ENCODE data around the gene JARID2. TPM values are rescaled to one million over a fixed set of nuclear protein-coding genes. Genes with fewer than 3 reads are reported as not detected.
A peak's percentile ranks its signal among the peaks of the same experiment; 100 is the strongest.

The JARID2 gene
- total RNA-seq, 1 donor from 2014 or later = 38.9 TPM

- Histone ChIP-seq H3K79me2 (ENCODE audit: low read depth) (peaks cover 97% of the 10 kb centered on the region), H2AFZ (replicated peaks) (no peak overlapping the region), H4K20me1 (ENCODE audit: low read depth) (peaks cover 96% of the 10 kb centered on the region), H3K36me3 (no peaks in the 10 kb centered on the region), H3F3A (ENCODE audit: low read depth) (peaks cover 39% of the 10 kb centered on the region), H3K27ac (no peak overlapping the region), H3K4me1 (peaks cover 51% of the 10 kb centered on the region), H3K9me3 (ENCODE audit: low read depth) (no peaks in the 10 kb centered on the region), H3K4me3 (no peak overlapping the region), H3K4me2 (no peak overlapping the region), H3K27me3 (no peaks in the 10 kb centered on the region), H3K9ac (no peak overlapping the region)
- Mint-ChIP-seq H3K9me3 (no peaks in the 10 kb centered on the region), H3K36me3 (peaks cover 13% of the 10 kb centered on the region), H3K4me3 (no peak overlapping the region), H3K4me1 (peaks cover 87% of the 10 kb centered on the region), H3K27me3 (ENCODE audit: insufficient read depth, low read depth) (peaks cover 5% of the 10 kb centered on the region), H3K27ac (peak overlapping the region; percentile 9)
- no peak for DNase-seq (ENCODE audit: low spot score)
- TF ChIP-seq CTCF (IDR thresholded peaks at IDR 0.05) = no peak
- no peak for TF ChIP-seq EZH2 (IDR thresholded peaks at IDR 0.05)
- TF ChIP-seq EZH2phosphoT487 (IDR thresholded peaks at IDR 0.05) = no peak
Observed at GRCh38 chr6:15253203-15254022, 7.5 kb downstream of the JARID2 start.

- no peaks in the 10 kb centered on the region for H3K36me3 ChIP-seq
- peak; percentile 41 for DNase-seq (ENCODE audit: low spot score)
- H3F3A ChIP-seq (ENCODE audit: low read depth) = peaks cover 32% of the 10 kb centered on the region
- no peak overlapping the region for H3K27ac ChIP-seq
- H3K9me3 Mint-ChIP-seq = no peaks in the 10 kb centered on the region
- peak; percentile 23 for TF ChIP-seq CTCF (IDR thresholded peaks at IDR 0.05)
- TF ChIP-seq EZH2 (IDR thresholded peaks at IDR 0.05) = no peak
- TF ChIP-seq EZH2phosphoT487 (IDR thresholded peaks at IDR 0.05) = no peak
- H3K27me3 ChIP-seq = no peaks in the 10 kb centered on the region
- H2AFZ ChIP-seq (replicated peaks) = no peak overlapping the region
- H3K79me2 ChIP-seq (ENCODE audit: low read depth) = peaks cover 100% of the 10 kb centered on the region
- H3K9ac ChIP-seq = no peak overlapping the region
- H3K9me3 ChIP-seq (ENCODE audit: low read depth) = no peaks in the 10 kb centered on the region
- peaks cover 2% of the 10 kb centered on the region for H3K27me3 Mint-ChIP-seq (ENCODE audit: insufficient read depth, low read depth)
- peaks cover 90% of the 10 kb centered on the region for H3K4me1 Mint-ChIP-seq
- H3K4me3 Mint-ChIP-seq = no peak overlapping the region
- H3K4me1 ChIP-seq = peaks cover 46% of the 10 kb centered on the region
- peaks cover 13% of the 10 kb centered on the region for H3K36me3 Mint-ChIP-seq
- H4K20me1 ChIP-seq (ENCODE audit: low read depth) = peaks cover 100% of the 10 kb centered on the region
- no peak overlapping the region for H3K4me3 ChIP-seq
- peak overlapping the region; percentile 9 for H3K27ac Mint-ChIP-seq
- no peak overlapping the region for H3K4me2 ChIP-seq
Observed at GRCh38 chr6:15254070-15254975, 8.5 kb downstream of the JARID2 start.

- Histone ChIP-seq H3K9me3 (ENCODE audit: low read depth) (no peaks in the 10 kb centered on the region), H3K4me1 (peaks cover 42% of the 10 kb centered on the region), H3K27me3 (no peaks in the 10 kb centered on the region), H4K20me1 (ENCODE audit: low read depth) (peaks cover 100% of the 10 kb centered on the region), H2AFZ (replicated peaks) (no peak overlapping the region), H3K27ac (peak overlapping the region; percentile 40), H3K36me3 (no peaks in the 10 kb centered on the region), H3K9ac (no peak overlapping the region), H3K4me2 (peak overlapping the region; percentile 19), H3F3A (ENCODE audit: low read depth) (peaks cover 28% of the 10 kb centered on the region), H3K79me2 (ENCODE audit: low read depth) (peaks cover 100% of the 10 kb centered on the region), H3K4me3 (no peak overlapping the region)
- H3K4me3 Mint-ChIP-seq = peak overlapping the region; percentile 44
- H3K9me3 Mint-ChIP-seq = no peaks in the 10 kb centered on the region
- peak; percentile 38 for DNase-seq (ENCODE audit: low spot score)
- TF ChIP-seq CTCF (IDR thresholded peaks at IDR 0.05) (no peak), EZH2 (IDR thresholded peaks at IDR 0.05) (no peak), EZH2phosphoT487 (IDR thresholded peaks at IDR 0.05) (no peak)
- H3K27ac Mint-ChIP-seq = peak overlapping the region; percentile 44
- peaks cover 2% of the 10 kb centered on the region for H3K27me3 Mint-ChIP-seq (ENCODE audit: insufficient read depth, low read depth)
- H3K4me1 Mint-ChIP-seq = peaks cover 91% of the 10 kb centered on the region
- H3K36me3 Mint-ChIP-seq = peaks cover 13% of the 10 kb centered on the region
Observed at GRCh38 chr6:15255481-15255880, 9.6 kb downstream of the JARID2 start.
